Measurements from ENCODE around the gene RGSL1. TPM values are rescaled to one million over a fixed set of nuclear protein-coding genes. Genes with fewer than 3 reads are reported as not detected.

RGSL1 gene
- total and polyA plus RNA-seq, 9 of the 15 experiments (the other 6 are each of a cell fraction or from before 2014, with no cell fraction given), result 0.03 TPM; not detected in 8

- TF ChIP-seq, protein P1, sequence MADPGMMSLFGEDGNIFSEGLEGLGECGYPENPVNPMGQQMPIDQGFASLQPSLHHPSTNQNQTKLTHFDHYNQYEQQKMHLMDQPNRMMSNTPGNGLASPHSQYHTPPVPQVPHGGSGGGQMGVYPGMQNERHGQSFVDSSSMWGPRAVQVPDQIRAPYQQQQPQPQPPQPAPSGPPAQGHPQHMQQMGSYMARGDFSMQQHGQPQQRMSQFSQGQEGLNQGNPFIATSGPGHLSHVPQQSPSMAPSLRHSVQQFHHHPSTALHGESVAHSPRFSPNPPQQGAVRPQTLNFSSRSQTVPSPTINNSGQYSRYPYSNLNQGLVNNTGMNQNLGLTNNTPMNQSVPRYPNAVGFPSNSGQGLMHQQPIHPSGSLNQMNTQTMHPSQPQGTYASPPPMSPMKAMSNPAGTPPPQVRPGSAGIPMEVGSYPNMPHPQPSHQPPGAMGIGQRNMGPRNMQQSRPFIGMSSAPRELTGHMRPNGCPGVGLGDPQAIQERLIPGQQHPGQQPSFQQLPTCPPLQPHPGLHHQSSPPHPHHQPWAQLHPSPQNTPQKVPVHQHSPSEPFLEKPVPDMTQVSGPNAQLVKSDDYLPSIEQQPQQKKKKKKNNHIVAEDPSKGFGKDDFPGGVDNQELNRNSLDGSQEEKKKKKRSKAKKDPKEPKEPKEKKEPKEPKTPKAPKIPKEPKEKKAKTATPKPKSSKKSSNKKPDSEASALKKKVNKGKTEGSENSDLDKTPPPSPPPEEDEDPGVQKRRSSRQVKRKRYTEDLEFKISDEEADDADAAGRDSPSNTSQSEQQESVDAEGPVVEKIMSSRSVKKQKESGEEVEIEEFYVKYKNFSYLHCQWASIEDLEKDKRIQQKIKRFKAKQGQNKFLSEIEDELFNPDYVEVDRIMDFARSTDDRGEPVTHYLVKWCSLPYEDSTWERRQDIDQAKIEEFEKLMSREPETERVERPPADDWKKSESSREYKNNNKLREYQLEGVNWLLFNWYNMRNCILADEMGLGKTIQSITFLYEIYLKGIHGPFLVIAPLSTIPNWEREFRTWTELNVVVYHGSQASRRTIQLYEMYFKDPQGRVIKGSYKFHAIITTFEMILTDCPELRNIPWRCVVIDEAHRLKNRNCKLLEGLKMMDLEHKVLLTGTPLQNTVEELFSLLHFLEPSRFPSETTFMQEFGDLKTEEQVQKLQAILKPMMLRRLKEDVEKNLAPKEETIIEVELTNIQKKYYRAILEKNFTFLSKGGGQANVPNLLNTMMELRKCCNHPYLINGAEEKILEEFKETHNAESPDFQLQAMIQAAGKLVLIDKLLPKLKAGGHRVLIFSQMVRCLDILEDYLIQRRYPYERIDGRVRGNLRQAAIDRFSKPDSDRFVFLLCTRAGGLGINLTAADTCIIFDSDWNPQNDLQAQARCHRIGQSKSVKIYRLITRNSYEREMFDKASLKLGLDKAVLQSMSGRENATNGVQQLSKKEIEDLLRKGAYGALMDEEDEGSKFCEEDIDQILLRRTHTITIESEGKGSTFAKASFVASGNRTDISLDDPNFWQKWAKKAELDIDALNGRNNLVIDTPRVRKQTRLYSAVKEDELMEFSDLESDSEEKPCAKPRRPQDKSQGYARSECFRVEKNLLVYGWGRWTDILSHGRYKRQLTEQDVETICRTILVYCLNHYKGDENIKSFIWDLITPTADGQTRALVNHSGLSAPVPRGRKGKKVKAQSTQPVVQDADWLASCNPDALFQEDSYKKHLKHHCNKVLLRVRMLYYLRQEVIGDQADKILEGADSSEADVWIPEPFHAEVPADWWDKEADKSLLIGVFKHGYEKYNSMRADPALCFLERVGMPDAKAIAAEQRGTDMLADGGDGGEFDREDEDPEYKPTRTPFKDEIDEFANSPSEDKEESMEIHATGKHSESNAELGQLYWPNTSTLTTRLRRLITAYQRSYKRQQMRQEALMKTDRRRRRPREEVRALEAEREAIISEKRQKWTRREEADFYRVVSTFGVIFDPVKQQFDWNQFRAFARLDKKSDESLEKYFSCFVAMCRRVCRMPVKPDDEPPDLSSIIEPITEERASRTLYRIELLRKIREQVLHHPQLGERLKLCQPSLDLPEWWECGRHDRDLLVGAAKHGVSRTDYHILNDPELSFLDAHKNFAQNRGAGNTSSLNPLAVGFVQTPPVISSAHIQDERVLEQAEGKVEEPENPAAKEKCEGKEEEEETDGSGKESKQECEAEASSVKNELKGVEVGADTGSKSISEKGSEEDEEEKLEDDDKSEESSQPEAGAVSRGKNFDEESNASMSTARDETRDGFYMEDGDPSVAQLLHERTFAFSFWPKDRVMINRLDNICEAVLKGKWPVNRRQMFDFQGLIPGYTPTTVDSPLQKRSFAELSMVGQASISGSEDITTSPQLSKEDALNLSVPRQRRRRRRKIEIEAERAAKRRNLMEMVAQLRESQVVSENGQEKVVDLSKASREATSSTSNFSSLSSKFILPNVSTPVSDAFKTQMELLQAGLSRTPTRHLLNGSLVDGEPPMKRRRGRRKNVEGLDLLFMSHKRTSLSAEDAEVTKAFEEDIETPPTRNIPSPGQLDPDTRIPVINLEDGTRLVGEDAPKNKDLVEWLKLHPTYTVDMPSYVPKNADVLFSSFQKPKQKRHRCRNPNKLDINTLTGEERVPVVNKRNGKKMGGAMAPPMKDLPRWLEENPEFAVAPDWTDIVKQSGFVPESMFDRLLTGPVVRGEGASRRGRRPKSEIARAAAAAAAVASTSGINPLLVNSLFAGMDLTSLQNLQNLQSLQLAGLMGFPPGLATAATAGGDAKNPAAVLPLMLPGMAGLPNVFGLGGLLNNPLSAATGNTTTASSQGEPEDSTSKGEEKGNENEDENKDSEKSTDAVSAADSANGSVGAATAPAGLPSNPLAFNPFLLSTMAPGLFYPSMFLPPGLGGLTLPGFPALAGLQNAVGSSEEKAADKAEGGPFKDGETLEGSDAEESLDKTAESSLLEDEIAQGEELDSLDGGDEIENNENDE (IDR thresholded peaks at IDR 0.05; ENCODE audit: low read depth, low read length), result no peak
- TF ChIP-seq ZBED1 (IDR thresholded peaks at IDR 0.05), result no peak
- no peak for TF ChIP-seq ZNF224 (CRISPR knock-in tag; IDR thresholded peaks at IDR 0.05)
- no peak for TF ChIP-seq SPI1 (IDR thresholded peaks at IDR 0.05; ENCODE audit: borderline replicate concordance, low read depth, low read length)
- no peak for TF ChIP-seq CEBPG (CRISPR knock-in tag; IDR thresholded peaks at IDR 0.05)
- TF ChIP-seq CEBPG (tag; conservative IDR thresholded peaks at IDR 0.05 in 1 of 2, IDR thresholded peaks at IDR 0.05 in 1 of 2), result no peak
- no peak for TF ChIP-seq FOXA1 (IDR thresholded peaks at IDR 0.05; ENCODE audit: borderline replicate concordance)
- TF ChIP-seq MAFF (IDR thresholded peaks at IDR 0.05; ENCODE audit: low read length), result no peak
- no peak for TF ChIP-seq ZC3H11A (IDR thresholded peaks at IDR 0.05; ENCODE audit: low read depth, low read length)
- TF ChIP-seq CBX8 (IDR thresholded peaks at IDR 0.05; ENCODE audit: borderline replicate concordance, extremely low read depth, low read depth, low read length, poor library complexity, severe bottlenecking), result no peak
Observed at GRCh38 chr1:182596934-182597333, 147.0 kb downstream of the RGSL1 start (continued).
